ENCODE results near the gene CIDEB.

DNA sequence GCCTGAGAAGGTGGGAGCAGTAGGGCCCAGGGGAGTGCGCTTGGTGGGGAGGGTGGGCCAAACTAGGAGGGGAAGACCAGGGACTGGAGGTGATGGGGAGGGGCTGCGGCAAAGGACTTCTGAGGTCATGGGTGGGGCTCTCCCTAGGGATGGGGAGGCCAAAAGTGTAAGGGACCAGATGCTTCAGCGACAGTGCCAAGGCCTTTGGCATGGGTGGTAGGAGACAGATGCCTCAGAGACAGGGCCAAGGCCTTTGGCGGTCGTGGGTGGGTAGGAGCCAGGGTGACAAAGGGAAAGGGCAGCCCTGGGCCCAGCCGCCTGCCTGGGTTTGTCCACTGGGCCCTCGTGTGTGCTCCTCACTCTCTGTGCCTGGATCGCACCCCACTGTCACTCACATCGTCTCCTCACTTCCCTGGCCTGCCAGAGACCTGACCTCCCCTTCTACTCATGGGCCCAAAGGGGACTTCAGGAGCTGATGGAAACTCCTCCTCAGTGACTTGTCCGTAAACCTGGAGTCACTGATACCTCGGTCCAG, 23.2 kb downstream of the CIDEB start:
- TF ChIP-seq, protein P1, sequence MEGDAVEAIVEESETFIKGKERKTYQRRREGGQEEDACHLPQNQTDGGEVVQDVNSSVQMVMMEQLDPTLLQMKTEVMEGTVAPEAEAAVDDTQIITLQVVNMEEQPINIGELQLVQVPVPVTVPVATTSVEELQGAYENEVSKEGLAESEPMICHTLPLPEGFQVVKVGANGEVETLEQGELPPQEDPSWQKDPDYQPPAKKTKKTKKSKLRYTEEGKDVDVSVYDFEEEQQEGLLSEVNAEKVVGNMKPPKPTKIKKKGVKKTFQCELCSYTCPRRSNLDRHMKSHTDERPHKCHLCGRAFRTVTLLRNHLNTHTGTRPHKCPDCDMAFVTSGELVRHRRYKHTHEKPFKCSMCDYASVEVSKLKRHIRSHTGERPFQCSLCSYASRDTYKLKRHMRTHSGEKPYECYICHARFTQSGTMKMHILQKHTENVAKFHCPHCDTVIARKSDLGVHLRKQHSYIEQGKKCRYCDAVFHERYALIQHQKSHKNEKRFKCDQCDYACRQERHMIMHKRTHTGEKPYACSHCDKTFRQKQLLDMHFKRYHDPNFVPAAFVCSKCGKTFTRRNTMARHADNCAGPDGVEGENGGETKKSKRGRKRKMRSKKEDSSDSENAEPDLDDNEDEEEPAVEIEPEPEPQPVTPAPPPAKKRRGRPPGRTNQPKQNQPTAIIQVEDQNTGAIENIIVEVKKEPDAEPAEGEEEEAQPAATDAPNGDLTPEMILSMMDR (IDR thresholded peaks at IDR 0.05), result no peak
- TF ChIP-seq POLR2A (IDR thresholded peaks at IDR 0.05), result no peak
